ENCODE data around the gene C16orf78.

C16orf78 gene

GRCh38 chr16:49373504-49373903 lies at the start of gene C16orf78:
Gene C16orf78 (plus strand): TSS chr16:49373804. CDS start chr16:49373940, 136 bp downstream.
- no peak for DNase-seq

GRCh38 chr16:49324703-49325102 lies 48.9 kb upstream of the C16orf78 start:
- DNase-seq: no peak

DNA sequence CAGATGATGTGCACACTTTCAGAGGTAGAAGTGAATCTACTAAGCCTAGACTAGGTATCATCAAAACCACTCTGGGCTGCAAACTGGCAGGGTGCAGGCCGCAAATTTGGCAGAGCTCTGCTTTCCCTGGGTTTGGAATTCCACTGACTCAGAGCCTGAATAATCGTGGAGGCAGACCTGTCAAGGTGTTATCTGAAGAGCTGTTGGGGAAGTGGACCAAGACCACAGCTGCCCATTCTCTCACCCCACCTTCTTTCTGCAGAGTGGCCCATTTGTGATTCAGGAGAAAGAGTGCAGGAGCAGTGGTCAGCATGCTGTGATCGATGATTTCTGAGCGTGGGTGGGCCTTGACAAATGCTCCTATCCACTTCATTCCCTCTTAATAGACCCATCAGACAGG lies 46.1 kb upstream of the C16orf78 start:
- DNase-seq: no peak

GRCh38 chr16:49328325-49328724 lies 45.3 kb upstream of the C16orf78 start:
- no peak for DNase-seq

DNA sequence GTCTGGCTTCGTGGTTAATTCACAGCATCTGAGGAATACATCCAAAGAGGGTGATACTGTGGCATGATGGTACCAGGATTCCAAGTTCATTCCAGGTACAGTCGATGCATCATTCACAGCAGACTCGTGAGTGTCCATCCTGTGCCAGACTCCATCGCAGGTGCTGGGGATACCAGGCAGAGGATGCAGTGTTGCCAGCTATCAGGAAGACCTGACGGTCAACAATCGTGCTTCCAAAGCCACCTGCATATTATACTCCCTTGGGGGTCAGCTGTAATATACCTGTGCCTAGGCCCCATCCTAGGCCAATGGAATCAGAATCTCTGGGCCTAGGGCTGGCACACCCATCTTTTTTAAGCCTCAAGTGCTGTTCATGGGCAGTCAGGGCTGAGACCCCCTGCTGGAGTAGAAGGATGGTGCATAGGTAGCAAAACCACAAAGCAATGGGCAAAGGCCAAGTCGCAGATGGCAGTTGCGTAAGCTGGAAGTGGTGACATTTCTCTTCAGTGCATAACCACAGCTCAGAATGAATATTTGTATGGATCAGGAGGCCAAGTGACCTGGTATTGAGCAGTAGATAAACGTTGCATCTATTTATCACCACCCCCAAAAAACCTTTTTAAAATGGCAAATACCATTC lies 42.9 kb upstream of the C16orf78 start:
- no peak for DNase-seq

- DNase-seq: no peak
Measured at GRCh38 chr16:49332589-49333258, 40.9 kb upstream of the C16orf78 start.

DNA sequence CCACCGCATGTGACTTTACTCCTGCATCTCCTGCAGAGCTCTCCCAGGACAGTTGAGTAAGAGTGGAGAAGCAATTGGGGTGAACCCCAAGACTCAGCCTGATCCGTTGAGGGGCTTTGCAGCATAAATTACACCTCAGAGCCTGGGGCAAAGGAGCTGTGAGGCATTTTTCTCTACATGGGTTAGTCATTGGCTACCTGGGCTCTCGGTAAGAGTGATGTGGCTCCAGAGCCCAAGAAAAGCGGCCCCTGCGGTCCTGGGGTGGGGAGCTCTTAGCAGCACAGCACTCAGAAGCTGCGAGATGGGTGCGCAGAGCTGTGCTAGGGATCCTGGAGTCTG lies 40.4 kb upstream of the C16orf78 start:
- DNase-seq: no peak

DNA sequence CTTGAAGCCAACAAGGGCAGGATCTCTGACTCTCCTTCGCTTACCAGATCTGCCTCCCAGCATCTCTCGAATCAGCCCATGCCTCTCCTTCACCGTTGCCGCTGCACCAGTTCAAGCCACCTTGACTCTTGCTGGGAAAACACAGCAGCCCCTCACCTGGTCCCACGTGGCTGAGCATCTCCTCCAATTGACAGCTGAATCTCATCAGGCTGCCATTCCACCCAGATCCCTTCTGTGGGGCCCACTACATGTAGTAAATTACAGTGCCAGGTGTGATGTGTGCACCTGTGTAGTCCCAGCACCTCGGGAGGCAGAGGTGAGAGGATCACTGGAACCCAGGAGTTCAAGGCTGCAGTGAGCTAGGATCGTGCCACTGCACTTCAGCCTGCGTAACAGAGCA lies 37.8 kb upstream of the C16orf78 start:
- DNase-seq: no peak

DNA sequence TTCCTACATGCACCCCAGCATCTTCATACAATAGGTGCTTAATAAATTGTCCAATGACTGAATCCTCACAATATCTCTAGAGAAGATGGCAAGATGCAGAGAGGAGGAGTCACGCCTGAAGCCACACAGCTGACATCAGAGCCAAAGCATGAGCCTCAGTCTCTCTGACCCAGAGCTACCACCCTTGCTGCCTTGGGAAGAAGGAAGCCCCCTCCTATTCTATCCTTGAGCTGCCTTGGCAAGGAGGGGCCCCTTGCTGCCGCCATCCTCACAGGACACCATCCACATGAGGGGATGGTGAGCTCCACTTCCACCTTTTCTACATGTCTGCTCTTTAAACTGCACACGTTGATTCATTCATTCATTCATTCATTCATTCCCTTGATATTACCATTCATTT lies 37.0 kb upstream of the C16orf78 start:
- DNase-seq: no peak

DNA sequence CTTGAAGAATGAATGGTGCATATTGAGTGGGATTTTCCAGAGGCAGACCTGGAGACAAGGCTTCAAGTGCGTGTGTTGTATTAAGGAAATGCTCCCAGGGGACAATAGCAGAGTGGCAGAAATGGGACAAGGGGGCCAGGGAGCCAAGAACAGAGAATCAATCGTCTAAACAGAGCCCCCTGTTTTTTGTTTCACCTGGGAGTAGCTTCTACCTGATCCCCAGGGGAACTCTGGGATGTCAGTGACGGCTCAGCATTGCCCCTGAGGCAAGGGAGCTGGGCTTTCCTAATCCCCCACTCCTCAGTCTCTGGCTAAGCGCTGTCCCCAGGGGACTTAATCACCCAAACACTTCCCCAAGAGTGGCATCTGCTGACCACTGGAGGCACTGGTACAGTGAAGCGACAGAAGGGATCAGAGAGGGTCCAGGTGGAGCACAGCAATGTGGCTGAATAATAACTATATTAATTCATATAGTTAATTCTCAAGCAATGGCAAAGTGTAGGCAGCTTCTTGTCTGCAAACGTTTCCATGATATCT lies 35.7 kb upstream of the C16orf78 start:
- DNase-seq: no peak

GRCh38 chr16:49338611-49339265 lies 34.9 kb upstream of the C16orf78 start:
- DNase-seq: no peak

DNA sequence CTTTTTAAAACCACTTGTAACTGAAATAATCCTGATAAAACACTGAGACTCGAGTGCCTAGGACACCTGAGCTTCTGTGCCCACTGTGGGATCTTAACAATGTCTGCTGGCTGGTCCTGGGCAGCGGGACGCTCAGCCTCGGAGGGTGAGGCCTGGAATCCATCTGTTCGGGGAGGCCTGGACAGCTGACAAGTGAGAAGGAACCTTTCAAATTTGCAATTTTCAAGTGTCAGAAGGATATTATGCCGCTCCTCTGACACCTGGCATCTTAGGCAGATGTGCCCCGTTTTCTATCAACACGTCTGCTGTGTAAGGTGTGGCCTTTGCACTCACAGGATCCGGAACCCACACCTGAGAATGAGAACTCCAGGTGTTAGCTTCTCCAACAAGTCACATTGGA lies 33.1 kb upstream of the C16orf78 start:
- no peak for DNase-seq

- no peak for DNase-seq
Measured at GRCh38 chr16:49341706-49342105, 31.9 kb upstream of the C16orf78 start.

DNA sequence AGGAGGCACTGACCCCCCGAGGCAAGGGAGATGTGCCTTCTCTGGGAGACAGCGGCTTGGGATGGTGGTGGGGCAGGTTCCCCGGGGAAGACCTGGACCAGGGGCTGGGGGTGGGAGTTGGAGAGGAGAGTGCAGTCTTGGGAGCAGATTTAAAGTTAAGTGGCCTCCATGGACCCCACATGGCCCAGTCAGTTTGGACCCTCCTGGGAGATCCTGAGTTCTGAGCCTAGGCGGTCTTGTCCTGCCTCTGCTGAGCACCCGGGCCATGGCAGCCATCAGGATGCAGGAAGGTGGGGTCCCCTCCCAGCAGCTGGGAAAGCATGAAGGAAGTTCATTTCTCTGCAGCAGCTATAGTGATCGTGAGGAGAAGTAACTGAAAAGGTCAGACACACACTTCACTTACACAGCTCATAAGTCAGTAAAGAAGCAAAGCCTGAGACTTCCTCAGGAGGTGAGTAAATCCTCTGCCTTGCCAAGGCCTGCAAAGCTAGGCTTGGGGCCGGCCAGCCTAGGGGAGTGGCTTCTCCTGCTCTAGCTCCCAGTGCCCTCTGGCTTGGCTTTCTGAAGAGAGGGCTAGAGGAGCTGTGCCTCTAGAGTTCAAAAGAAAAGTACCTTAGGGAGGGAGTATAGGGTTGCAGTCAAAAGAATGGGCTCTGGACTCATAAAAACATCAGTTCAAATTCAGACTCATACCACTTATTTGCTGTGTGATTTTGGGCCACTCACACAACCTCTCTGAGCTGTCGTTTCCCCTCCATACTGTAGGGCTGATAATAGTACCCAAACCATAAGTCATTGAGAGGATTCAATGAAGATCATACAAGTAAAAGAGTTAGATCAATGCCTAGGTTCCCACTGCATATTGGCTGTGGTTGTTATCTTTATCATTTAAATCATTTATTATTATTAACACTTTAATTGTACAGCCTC lies 31.0 kb upstream of the C16orf78 start:
- no peak for DNase-seq

DNA sequence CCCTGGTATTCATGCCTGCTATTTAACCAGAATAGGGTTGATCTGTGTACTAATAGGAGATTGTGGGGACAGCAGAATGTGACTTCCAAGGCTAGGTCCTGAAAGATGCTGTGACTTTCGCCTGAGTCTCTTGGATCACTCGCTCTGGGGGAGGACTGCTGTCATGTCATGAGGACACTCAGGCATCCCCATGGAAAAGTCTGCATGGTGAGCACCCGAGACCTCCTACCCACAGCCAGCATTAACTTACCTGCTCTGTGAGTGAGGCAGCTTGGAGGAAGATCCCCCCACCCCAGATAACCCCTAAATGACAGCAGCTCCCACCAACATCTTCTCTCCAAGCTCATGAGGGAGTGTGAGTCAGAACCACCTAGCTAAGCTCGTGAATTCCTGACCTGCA lies 30.3 kb upstream of the C16orf78 start:
- DNase-seq: no peak

DNA sequence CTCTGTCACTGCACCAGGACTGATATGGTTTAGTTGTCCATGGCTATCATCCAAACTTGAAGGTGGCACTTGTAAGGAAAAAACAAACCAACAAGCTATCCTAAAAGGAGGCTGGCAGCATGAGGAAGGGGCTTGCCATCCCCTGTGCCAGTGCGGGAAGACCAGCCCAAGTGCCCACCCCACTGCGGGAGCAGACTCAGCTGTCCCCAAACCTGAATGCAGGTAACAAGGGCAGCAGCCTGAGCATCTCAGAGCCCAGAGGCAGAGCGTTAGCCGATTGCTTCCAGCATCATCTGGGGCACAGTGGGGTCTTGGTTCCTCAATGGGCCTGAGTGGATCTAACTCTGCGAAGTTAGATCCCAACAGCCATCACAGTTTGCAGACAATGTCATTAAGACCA lies 29.2 kb upstream of the C16orf78 start:
- DNase-seq: no peak

- DNase-seq: no peak
Measured at GRCh38 chr16:49345829-49346228, 27.8 kb upstream of the C16orf78 start.

GRCh38 chr16:49346459-49346858 lies 27.1 kb upstream of the C16orf78 start:
- no peak for DNase-seq

DNA sequence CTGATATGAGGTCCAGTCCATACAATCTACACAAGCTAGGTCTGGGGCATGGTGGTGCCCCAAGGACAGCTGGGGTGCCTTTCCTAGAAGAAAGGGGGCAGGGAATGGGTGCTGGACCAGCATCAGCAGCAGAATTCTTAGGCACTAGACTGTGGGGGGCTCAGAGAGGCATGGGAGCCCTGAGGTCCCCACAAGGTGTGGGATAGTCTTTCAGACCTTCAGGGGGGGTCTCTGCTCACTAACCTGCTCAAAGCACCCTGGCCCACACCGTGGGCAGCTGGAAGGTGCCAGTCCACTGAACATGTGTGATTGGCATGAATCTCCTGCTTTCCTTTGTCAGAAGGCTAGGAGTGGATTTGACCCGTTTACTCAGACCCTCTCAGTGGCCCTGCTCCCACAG lies 26.1 kb upstream of the C16orf78 start:
- DNase-seq: no peak

DNA sequence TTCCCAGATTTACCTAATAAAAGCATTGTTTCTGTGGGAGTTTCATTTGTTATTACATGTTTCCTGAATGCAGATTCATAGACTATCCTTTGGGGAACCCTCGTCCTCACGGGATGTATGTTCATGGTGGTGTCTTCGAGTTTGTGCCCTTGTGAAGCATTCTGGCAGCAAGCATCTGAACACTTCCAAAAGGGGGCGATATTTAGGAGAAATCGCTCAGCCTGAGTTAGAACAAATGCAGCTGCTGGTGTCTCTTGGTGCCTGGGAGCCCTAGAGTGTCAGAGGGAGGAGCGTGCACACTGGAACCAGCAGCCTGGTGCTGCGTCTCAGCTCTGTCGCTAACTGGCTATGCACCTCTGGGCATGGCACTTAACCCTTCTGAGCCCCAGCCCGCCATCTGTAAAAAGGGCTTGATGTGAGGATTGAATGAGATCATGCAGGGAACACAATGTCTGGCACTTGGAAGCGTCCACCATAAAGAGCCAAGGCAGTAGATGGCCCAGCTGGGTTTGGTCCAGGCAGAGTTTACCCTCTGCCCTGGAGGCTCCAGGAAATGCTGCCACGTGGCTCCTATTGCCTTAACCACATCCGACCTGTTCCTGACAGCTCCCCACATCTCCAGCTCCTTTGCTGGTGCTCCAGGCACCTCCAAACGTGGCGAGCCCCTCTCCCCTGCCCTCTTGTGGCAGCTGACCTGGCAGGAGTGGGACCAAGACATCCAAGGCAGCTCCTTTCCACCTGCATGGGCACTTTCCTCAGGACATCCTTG lies 25.0 kb upstream of the C16orf78 start:
- DNase-seq: no peak

DNA sequence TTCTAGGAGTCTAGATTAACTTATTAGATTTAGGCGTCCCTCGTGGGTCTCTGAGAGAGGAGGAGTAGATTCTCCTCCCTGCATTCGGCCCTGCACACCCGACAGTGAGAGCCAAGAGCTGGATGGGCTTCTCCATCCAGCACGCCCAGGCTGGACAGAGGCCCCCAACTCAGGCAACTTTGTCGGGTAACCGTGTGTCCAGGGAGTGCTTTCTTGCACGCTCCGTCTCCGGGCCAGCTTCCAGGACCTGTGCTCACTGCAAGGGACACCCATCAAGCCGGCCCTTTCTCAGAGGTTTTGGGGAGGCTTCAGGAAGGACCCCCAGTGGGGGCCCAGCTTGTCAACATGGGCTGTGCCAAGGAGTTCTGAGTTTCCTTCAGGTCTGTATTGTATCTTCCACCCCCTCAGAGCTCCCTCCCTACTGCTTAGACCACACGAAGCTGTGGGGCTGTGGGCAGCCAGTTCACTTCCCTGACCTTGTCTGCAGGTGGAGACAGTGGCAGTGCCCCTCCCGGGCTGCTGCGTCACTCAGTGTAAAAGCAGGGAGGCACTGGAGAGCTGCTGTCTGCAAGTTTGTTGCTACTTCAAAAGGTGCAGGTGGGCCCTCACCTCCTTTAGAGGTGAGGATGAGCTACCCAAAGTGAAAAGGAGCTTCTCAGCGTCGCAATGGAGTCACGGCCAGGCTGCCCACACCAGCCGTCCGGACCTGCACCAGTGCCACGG lies 24.0 kb upstream of the C16orf78 start:
- no peak for DNase-seq
